AML-193 (cell line): ENCODE results near the gene HNRNPH2.

Experiments
- DNase-seq, 2 experiments: peaks; one replicate each; lab custom pipeline; 2025; lab: John Stamatoyannopoulos, UW

HNRNPH2 gene

DNA sequence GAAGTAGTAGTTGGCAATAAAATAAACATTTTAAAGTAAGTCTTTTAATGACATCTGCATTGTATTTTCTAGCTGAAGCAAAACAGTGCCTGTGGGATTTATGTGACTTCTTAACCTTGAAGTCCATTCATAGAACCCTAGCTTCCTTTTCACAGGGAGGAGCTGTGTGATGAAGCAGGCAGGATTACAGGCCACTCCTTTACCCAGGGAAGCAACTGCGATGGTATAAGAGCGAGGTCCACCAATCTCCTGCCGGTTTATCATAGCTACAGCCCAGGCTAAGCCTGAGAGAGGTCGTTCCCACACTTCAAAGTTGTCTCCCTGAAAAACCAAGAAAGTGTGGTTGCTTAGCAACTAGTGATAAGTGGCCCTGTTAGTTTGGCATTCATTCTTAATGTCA lies 10.2 kb upstream of the HNRNPH2 start:
- DNase-seq: no peak

GRCh38 chrX:101398694-101399093 lies 9.3 kb upstream of the HNRNPH2 start:
- no peak for DNase-seq

DNA sequence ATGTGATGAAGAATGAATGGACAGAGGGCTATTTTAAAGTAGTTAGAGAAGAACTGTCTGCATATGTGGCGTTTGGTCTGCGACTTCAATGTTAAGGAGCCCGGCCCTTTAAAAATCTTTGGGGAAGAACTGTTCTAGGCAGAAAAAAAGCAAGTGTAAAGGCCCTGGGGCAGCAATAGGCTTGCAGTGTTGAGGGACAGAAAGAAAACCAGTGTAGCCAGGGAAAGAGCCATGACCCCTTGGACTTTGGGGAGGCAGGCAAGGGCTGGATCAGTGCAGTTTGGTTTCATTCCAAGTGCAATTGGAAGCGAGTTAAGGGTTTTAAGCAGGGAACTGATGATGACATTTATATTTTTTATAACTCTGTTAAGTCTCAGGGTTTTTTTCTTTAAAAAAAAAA lies 8.2 kb upstream of the HNRNPH2 start:
- no peak for DNase-seq

DNA sequence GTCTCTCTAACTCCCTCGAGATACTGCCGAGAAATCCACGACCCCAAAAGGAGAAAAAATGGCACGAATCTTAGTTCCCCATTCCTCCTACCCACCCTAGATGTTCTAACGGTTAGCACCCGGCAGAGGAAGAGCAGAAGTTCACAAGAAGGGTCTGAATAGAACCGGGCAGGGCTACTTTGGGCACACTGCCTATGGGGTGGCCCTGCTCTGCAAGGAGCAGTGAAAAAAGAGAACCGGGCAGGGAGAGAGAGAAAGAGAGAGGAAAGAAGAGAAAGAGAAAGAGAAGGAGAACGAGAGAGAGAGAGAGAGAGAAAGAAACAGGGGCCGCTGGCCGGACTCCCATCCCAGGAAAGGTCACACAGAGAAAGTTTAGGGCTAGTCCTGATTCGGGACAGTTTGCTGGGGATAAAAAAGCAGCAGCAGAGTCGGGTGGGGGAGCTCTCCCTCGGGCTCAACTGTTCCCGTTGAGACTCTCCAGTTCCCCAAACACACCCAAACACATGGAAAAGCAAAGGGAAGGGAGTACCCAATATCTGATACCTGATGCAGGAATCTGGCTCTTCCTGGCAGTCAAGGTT lies 765 bp upstream of the HNRNPH2 start:
- DNase-seq: peak in 1 of 2 experiments; percentile 7

DNA sequence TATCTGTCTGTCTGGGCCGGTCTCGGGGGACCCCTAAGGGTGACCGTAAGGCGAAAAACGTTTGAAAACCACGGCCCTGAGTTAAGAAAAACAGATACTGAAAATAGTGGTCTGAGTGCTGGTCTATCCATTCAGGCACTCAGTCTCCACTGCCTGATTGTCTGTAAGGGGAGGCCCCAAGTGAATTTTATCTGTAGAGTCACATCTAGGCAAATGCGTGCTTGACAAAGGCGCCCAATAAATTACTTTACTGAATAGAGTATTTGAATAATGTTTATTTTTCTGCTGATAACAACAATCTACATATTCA lies 465 bp downstream of the HNRNPH2 start:
- no peak for DNase-seq

- no peak for DNase-seq
These were observed 1.0 kb downstream of the HNRNPH2 start for GRCh38 chrX:101409043-101409442.

GRCh38 chrX:101410461-101410860 lies 2.4 kb downstream of the HNRNPH2 start:
- no peak for DNase-seq

DNA sequence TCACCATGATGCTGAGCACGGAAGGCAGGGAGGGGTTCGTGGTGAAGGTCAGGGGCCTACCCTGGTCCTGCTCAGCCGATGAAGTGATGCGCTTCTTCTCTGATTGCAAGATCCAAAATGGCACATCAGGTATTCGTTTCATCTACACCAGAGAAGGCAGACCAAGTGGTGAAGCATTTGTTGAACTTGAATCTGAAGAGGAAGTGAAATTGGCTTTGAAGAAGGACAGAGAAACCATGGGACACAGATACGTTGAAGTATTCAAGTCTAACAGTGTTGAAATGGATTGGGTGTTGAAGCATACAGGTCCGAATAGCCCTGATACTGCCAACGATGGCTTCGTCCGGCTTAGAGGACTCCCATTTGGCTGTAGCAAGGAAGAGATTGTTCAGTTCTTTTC lies 4.0 kb downstream of the HNRNPH2 start:
- no peak for DNase-seq

DNA sequence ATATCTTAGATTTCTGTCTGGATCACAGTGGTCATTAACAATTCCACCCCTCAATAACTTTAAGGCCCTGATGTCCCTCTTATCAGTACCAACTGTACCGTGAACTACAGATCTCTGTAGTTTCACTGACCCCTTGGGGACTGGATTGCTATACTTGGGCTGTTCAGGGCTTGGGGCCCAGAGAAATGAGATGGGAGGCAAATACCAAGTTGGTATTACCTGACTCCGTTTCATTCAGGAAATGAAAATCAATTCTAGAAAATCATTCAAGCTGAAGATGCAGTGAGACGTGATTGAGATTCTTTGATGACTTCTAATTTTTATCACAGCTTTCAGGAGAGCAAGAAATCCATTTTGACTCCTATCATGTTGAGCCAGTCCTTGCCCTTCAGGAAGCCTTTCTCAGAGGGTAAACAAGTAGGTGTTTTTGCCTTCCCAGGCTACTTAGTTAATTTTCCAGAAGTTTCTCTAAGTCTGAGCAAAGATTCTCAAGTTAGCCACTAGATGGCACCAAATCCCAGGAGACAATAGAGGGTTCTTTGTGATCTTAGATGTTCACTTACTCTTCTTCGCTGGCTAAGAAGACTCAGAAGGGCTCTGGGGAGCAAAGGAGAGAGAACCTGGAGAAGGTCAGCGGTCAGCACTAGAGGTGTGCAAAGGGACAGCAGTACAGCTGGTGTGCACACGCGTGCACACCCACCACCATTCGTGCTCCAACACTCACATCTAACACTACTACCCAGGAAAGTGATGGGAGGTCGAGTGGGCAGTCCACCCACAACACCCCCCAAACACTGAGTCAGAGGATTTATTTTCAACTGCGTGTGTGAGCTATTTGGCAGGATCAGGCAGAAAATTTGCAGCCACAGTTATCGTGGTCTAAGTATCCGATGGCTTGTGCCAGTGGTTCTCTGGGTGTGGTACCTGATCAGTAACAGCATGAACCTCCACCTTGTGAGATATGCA lies 7.4 kb downstream of the HNRNPH2 start:
- peak; percentile 28 to 50 for DNase-seq

GRCh38 chrX:101416691-101417090 lies 8.7 kb downstream of the HNRNPH2 start:
- DNase-seq: no peak

DNA sequence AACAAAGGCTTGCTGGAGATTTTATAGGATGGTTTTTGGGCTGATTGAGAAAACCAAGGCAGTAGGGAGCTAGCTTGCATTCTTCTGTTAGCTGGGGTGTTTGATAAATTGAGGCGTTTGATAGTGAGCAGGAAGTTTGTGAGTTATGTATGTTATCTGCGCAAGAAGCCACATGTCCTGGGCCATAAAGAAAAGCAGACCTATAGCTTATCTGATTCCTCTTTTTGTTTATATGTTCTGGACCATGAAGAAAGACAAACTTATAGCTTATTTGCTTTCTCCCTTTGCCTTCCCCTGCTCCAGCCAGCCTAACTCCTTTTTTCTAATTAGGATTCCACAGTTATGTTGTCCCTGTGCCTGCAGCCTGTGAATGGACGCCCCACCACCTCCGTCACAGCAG lies 9.2 kb downstream of the HNRNPH2 start:
- DNase-seq: no peak

DNA sequence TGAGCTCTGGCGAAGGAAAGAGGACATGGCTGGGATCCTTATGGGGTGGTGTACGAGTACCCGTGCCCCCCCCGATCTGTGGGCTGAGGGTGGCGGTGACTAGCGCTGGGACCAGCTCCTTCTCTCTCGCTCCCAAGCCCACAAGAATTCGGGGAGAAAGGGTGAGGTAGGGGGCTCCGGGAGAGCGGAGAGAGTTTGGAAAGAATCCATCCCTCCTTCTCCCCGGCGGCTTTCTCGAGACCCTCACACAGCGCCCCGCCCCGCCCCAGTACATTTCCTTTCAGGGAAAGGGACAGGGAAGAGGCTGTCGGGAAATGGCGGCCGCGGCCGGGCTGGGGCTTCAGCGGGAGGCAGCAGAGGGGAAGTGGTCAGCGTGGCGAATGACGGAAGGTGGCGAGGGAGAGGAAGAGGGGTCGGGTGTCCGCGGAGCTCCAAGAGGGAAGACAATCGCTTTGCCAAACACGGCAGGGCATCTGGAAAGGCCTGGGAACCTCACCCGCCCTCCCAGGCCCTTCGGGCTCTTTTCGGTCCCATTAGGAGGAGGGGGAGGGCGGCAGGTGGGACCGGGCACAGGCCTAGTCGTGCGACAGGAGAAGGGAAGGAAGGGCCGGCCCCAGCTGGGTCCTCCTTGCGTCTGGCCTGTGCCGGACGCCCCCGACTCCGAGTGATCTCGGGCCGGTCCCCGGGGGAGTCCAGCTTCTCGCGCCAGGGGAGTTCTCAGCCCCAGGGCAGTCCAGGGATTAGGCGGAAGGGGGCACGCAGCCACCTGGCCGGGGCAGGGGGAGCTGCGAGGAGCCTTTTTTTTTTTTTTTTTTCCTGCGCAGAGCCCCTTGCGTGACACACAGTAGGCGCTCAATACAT lies 10.2 kb downstream of the HNRNPH2 start:
- DNase-seq: peak; percentile 5 to 28

DNA sequence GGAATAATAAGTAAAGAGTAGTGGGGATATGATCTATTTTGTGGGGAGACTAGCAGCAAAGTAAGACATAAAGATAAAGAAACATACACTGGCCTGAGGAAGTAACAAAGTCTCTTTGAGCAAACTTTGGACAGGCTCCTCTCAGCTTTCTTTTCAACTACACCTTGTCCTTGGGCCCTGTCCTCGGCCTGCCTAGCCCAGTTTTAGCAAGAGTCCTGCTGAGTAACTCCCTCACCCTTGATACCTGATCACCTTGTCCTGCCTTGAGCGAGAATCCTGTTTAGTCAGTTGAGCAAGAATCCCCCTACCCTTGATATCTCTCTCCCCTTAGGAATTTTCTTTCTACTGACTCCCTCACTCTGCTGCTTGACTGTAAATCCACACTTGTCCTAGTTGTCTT lies 11.5 kb downstream of the HNRNPH2 start:
- DNase-seq: no peak

DNA sequence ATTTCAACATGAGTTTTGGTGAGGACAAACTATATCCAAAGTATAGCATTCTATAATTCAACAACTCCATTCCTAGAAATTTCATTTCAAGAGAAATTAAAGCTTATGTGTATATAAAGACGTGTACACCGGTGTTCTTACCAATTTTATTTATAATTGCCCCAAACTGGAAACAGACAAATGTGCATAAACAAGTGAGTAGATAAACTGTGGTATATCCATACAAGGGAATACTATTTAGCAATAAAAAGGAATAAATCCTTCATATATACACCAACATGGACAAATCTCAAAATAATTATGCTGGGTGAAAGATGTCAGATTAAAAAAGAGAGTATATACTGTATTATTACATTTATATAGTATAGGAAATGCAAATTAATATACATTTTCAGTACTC lies 19.9 kb downstream of the HNRNPH2 start:
- no peak for DNase-seq

DNA sequence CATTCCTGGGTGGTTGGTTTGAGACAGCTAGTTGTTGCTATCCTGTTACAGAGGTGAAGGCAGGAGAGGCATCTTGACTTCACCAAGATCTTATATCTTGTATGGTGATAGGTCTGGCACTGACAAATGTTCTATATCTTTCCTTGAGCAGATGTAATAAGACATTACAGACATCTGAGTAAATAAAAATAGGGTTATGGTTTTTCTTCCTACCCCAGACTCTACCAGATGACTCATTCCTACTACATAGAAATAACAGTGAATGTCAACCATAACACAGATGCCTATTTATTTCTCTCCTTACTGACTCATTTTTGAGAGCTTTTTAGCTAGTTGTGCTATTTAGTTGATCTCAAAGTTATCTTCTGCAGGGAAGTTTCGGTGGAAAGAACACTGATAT lies 21.9 kb downstream of the HNRNPH2 start:
- DNase-seq: no peak

DNA sequence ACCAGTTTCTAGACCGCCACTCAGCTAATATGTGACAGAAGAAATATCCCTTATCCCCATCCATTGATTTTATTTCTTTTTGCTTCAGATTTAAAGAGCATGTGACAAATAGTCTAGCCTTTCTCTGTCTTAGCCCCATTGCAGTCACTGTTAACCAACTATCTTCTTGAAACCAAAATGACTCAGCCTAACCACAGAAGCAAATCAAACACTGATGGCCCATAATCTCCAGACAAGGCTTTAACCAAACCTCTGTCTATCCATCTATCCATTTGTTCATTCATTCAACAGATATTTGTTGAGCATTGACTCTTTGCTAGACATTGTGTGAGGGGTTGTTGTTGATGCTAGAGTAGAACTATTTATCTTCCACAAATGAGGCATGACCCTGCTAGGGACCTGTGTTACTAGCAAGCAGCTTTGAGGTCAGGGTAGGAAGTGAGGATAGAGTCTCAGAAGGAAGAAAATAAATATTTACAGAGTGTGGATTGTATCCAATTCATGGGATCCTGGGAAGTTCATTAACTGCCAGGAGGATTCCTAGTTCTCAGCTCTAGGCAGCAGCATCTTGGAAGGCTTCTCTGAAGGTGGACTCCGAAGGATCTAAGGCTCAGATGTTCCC lies 22.5 kb downstream of the HNRNPH2 start:
- peak; percentile 9 to 15 for DNase-seq

DNA sequence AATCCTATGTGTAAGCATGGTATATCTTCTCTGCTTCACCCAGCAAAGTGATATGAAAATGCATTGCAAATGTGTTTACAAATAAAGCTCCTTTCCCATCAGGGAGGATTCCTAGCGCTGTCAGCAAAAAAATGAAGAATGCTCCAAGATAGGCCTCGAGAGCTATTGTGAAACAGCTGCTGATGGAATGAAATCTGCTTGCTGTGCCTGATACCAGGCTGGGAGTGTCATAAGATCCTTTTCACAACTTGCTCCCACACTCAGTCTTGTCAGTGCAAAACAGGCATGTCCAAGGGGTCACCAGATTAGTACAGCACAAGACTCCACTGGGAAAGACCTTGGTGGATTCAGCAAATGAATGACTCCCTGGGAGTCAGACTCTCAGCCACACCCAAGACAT lies 34.1 kb downstream of the HNRNPH2 start:
- DNase-seq: no peak

GRCh38 chrX:101449279-101449678 lies 41.3 kb downstream of the HNRNPH2 start:
- DNase-seq: no peak

- no peak for DNase-seq
These were observed 42.1 kb downstream of the HNRNPH2 start for GRCh38 chrX:101450085-101450484.

- peak; percentile 3 to 7 for DNase-seq
These were observed 42.9 kb downstream of the HNRNPH2 start for GRCh38 chrX:101450961-101451360.

- peak; percentile 10 to 15 for DNase-seq
These were observed 44.0 kb downstream of the HNRNPH2 start for GRCh38 chrX:101452056-101452455.

DNA sequence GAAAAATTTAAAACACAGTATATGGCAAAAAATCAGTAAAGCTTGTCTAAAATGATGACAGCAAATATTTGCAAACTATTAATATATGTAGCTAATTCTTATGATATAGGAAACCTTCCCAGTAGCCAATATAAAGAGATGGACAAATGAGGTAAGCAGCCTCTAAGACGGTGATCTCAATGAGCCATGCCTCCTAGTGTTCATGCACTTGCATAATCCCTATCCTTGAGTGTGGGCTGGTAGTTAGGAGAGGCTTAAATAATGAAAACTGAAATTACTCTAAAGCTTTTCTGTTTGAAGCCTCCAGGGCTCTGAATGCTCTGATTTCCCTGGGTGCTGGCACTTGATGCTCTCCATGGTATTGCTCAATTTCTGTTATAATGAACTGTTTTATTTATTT lies 52.6 kb downstream of the HNRNPH2 start:
- no peak for DNase-seq
